Endothelial cell of umbilical vein (primary cell): ENCODE measurements around the gene TAF12. TPM values are rescaled to one million over a fixed set of nuclear protein-coding genes. Genes with fewer than 3 reads are reported as not detected.
"Not testable (repeated sequence)": the region's sequence is repeated elsewhere in the genome, so short reads cannot be mapped to it uniquely, and the experiment has no call there.

Source experiments
- BruUV-seq: library from RNA; stranded (reverse); fragments of 400-500 nt; replicated peaks from 2 replicates; lab custom pipeline; 2021; lab: Mats Ljungman, UMichigan
- CTCF ChIA-PET: fragments of 300-600, 350-600 bp; sonication (Branson Sonifier 250); formaldehyde crosslinking; loops from one replicate; lab custom pipeline; 2021; ENCODE audit warnings: antibody characterized with exemption, inconsistent platforms; lab: Charles Lee
- POLR2A ChIA-PET: fragments of 300-600, 350-600 bp; sonication (Branson Sonifier 250); formaldehyde crosslinking; loops from one replicate; lab custom pipeline; 2021; ENCODE audit warnings: antibody characterized with exemption, inconsistent platforms; lab: Charles Lee
- DNase-seq: peaks from one replicate; pipeline ENCODE4 v3.0.0-alpha.2; 2011; ENCODE audit warnings: low read depth, low spot score
- FAIRE-seq: peaks from 2 replicates; lab custom pipeline; 2011; peaks lifted over from hg19 to GRCh38; lab: Jason Lieb, UNC
- H2AFZ ChIP-seq: 2 replicates; pipeline ENCODE4 v1.6.0; 2012; ENCODE audit warnings: low read depth, low read length, control low read depth, inconsistent platforms
- H3K27ac ChIP-seq: 2 replicates; pipeline ENCODE4 v1.5.1; 2011; ENCODE audit warnings: low read depth, mild to moderate bottlenecking, control low read depth, low read length, moderate library complexity; ENCODE audit not compliant: insufficient read depth
- H3K27me3 ChIP-seq, 2 experiments: 2 replicates each; pipeline versions ENCODE4 v1.6.0 to v1.6.1; 2011; ENCODE audit warnings: low read length in 2 of 2, mixed read lengths in 1 of 2; ENCODE audit not compliant: control insufficient read depth in 2 of 2, insufficient read depth in 2 of 2
- H3K36me3 ChIP-seq, 2 experiments: 2 replicates in 1 of 2; 3 replicates in 1 of 2; pipeline ENCODE4 v1.5.1; 2011; ENCODE audit warnings: low read length in 2 of 2, mild to moderate bottlenecking in 1 of 2, moderate library complexity in 1 of 2; ENCODE audit not compliant: control insufficient read depth in 2 of 2, insufficient read depth in 2 of 2; ENCODE audit errors: extremely low read depth in 1 of 2
- H3K4me1 ChIP-seq: 3 replicates; pipeline ENCODE4 v1.5.1; 2011; ENCODE audit warnings: mild to moderate bottlenecking, low read length; ENCODE audit not compliant: control insufficient read depth, insufficient read depth; ENCODE audit errors: extremely low read depth
- H3K4me2 ChIP-seq: 2 replicates; pipeline ENCODE4 v1.6.1; 2011; ENCODE audit warnings: low read length, control low read depth, mixed read lengths; ENCODE audit not compliant: insufficient read depth
- H3K4me3 ChIP-seq, 3 experiments: fragments of 200-600 bp in 1 of 3; sonication (generic), shearing (Covaris generic) in 1 of 3; replicated peaks in 1 of 3; 2 replicates each; pipeline ENCODE4 v1.5.1; 2011 to 2016; ENCODE audit warnings: control low read depth in 3 of 3, low read length in 3 of 3, mild to moderate bottlenecking in 2 of 3, inconsistent platforms in 1 of 3, low read depth in 1 of 3, moderate library complexity in 1 of 3; ENCODE audit not compliant: insufficient read depth in 1 of 3
- H3K79me2 ChIP-seq: 2 replicates; pipeline ENCODE4 v1.6.0; 2012; ENCODE audit warnings: low read length, inconsistent platforms; ENCODE audit not compliant: control insufficient read depth, insufficient read depth
- H3K9ac ChIP-seq: replicated peaks from 2 replicates; pipeline ENCODE3; 2011; ENCODE audit warnings: low read length, control low read depth; ENCODE audit not compliant: insufficient read depth; ENCODE audit errors: extremely low read depth
- H3K9me1 ChIP-seq: replicated peaks from 3 replicates; pipeline ENCODE4 v1.6.0; 2011; ENCODE audit warnings: mild to moderate bottlenecking, low read length; ENCODE audit not compliant: control insufficient read depth, insufficient read depth; ENCODE audit errors: extremely low read depth
- H3K9me3 ChIP-seq: replicated peaks from 2 replicates; pipeline ENCODE4 v1.5.1; 2012; ENCODE audit warnings: low read length, inconsistent platforms; ENCODE audit not compliant: control insufficient read depth, insufficient read depth
- H4K20me1 ChIP-seq: replicated peaks from 2 replicates; pipeline ENCODE3; 2011; ENCODE audit warnings: mild to moderate bottlenecking, low read length; ENCODE audit not compliant: control insufficient read depth, insufficient read depth; ENCODE audit errors: extremely low read depth
- CTCF ChIP-seq, 2 donors: IDR thresholded peaks; 1 replicate in 1 of 2; 2 replicates in 1 of 2; pipeline ENCODE4 v1.5.1; 2011; ENCODE audit warnings: low read length in 2 of 2, mild to moderate bottlenecking in 2 of 2, moderate library complexity in 2 of 2, control low read depth in 1 of 2, inconsistent platforms in 1 of 2, low read depth in 1 of 2; ENCODE audit not compliant: insufficient read depth in 1 of 2; ENCODE audit errors: extremely low read depth in 1 of 2
- JUN ChIP-seq: IDR thresholded peaks from 2 replicates; pipeline ENCODE4 v1.6.1; 2011; ENCODE audit warnings: borderline replicate concordance, low read depth; ENCODE audit not compliant: insufficient read length, insufficient read depth
- MAX ChIP-seq: IDR thresholded peaks from 2 replicates; pipeline ENCODE4 v1.6.1; 2011; ENCODE audit not compliant: insufficient read depth, insufficient read length
- MYC ChIP-seq: IDR thresholded peaks from one replicate; pipeline ENCODE4 v1.6.1; 2011; ENCODE audit warnings: mild to moderate bottlenecking, low read depth, low read length
- POLR2A ChIP-seq: IDR thresholded peaks from 2 replicates; pipeline ENCODE4 v1.6.1; 2012; ENCODE audit warnings: low read depth, mild to moderate bottlenecking, control low read depth, low read length
- POLR2AphosphoS5 ChIP-seq: IDR thresholded peaks from 2 replicates; pipeline ENCODE4 v1.6.1; 2012; ENCODE audit warnings: low read depth, mild to moderate bottlenecking, control low read depth, low read length, moderate library complexity; ENCODE audit not compliant: insufficient read depth
- dilution Hi-C: fragments of 300-500 bp; cut with MboI; formaldehyde crosslinking; loops from one replicate; pipeline ENCODE4 v1.15.0; 2019; ENCODE audit warnings: low sequenced_read_pairs; ENCODE audit not compliant: extremely low pct_ligation_motif_present
- intact Hi-C: fragments of 100-400 bp; cut with micrococcal nuclease; formaldehyde crosslinking; loops from one replicate; pipeline ENCODE4 v1.10.0; 2022
- polyA plus RNA-seq, 4 experiments: library from polyadenylated mRNA; depleted of rRNA in 3 of 4; stranded (reverse) in 3 of 4; unstranded in 1 of 4; fragments of >200 nt; gene quantifications; 2 replicates each; pipeline versions ENCODE4 v1.2.1 to v1.2.3, GENCODE V29; 2011 to 2012; ENCODE audit warnings: missing spikeins in 1 of 4
- total RNA-seq: library from RNA; stranded (reverse); gene quantifications from 2 replicates; pipeline ENCODE4 v1.2.3, GENCODE V29; 2021

The TAF12 gene
- total and polyA plus RNA-seq, 2 donors (not counting 3 experiments of a cell fraction or from before 2014, with no cell fraction given), result 17.7 to 18.2 TPM

- dilution Hi-C loops (no loop called here), intact Hi-C loops (no loop called here)
- H4K20me1 ChIP-seq, result no peaks in the 10 kb centered on the region
- TF ChIP-seq POLR2AphosphoS5 (no peak), MYC (no peak), MAX (no peak), POLR2A (no peak), CTCF (IDR thresholded peaks at IDR 0.05; ENCODE audit: extremely low read depth in 1 of 2, insufficient read depth in 1 of 2, low read depth in 1 of 2, low read length in 2 of 2) (no peak), JUN (no peak)
- peak within 1 kb of the TSS; percentile 88 for H2AFZ ChIP-seq
- ChIA-PET CTCF (interaction anchor here (1.9 kb wide), 1 partner anchor 11 kb away, joined by 10 read pairs; no protein-coding TSS in a partner anchor), POLR2A (interaction anchor here (1.4 to 2.5 kb wide), 2 partner anchors 10 kb away, joined by 8 to 16 read pairs; no protein-coding TSS in a partner anchor)
- no peak within 1 kb of the TSS for H3K27ac ChIP-seq
- H3K9me3 ChIP-seq, result no peaks in the 10 kb centered on the region
- H3K79me2 ChIP-seq, result no peaks in the 10 kb centered on the region
- no peak within 1 kb of the TSS for H3K9ac ChIP-seq
- peak within 1 kb of the TSS in 2 of 3 experiments; percentile 31 to 37 for H3K4me3 ChIP-seq
- no peaks in the 10 kb centered on the region for H3K9me1 ChIP-seq
- no peaks in the 10 kb centered on the region for H3K36me3 ChIP-seq
- H3K27me3 ChIP-seq, result no peaks in the 10 kb centered on the region
- H3K4me2 ChIP-seq, result peak within 1 kb of the TSS; percentile 50
- DNase-seq (no peak), FAIRE-seq (peak; percentile 31)
- H3K4me1 ChIP-seq, result peaks cover 3% of the 10 kb centered on the region
- no TSS peak for BruUV-seq
These were observed 51.1 kb downstream of the TAF12 start, which contains the start of gene RAB42 for GRCh38 chr1:28591708-28592320. Gene RAB42 (plus strand): TSS chr1:28592265. CDS start chr1:28592512, 247 bp downstream.

GRCh38 chr1:28586585-28587391 is 56.1 kb downstream of the TAF12 start:
- BruUV-seq, H3K9me3 ChIP-seq, DNase-seq, H2AFZ ChIP-seq, H3K27ac ChIP-seq, dilution Hi-C loops, H3K79me2 ChIP-seq, H3K9ac ChIP-seq, intact Hi-C loops, FAIRE-seq, H3K9me1 ChIP-seq, H3K27me3 ChIP-seq, H3K36me3 ChIP-seq, H3K4me2 ChIP-seq, H4K20me1 ChIP-seq, POLR2A ChIA-PET, H3K4me3 ChIP-seq: not testable (repeated sequence)
- H3K4me1 ChIP-seq, result peaks cover 11% of the 10 kb centered on the region
- CTCF ChIA-PET, result interaction anchor here (1.6 kb wide), 1 partner anchor 16 kb away, joined by 7 read pairs; no protein-coding TSS in a partner anchor
